Lower lobe of right lung (tissue), 2 donors: ENCODE results near the gene PIK3R3. TPM values are rescaled to one million over a fixed set of nuclear protein-coding genes. Genes with fewer than 3 reads are reported as not detected.

ENCODE experiments used
- ATAC-seq, 2 donors: fragments of 200-7000 bp; cut with Tn5 transposase; one replicate each; pipeline ENCODE4 v1.9.1; 2020 to 2022; ENCODE audit warnings: mild to moderate bottlenecking in 2 of 2, moderate library complexity in 2 of 2
- DNase-seq: peaks from one replicate; pipeline ENCODE4 v3.0.0-alpha.2; 2020
- H3K27ac ChIP-seq: fragments of 200-600 bp; one replicate; pipeline ENCODE4 v1.8.0; 2022
- H3K27me3 ChIP-seq: fragments of 200-600 bp; one replicate; pipeline ENCODE4 v1.8.0; 2022; ENCODE audit warnings: low read depth
- H3K36me3 ChIP-seq: fragments of 200-600 bp; one replicate; pipeline ENCODE4 v1.8.0; 2022; ENCODE audit warnings: mild to moderate bottlenecking
- H3K4me1 ChIP-seq: fragments of 200-600 bp; one replicate; pipeline ENCODE4 v1.8.0; 2022
- H3K4me3 ChIP-seq: fragments of 200-600 bp; one replicate; pipeline ENCODE4 v1.8.0; 2022; ENCODE audit warnings: mild to moderate bottlenecking
- H3K9me3 ChIP-seq: fragments of 200-600 bp; one replicate; pipeline ENCODE4 v1.8.0; 2022
- CTCF ChIP-seq: fragments of 200-600 bp; IDR thresholded peaks from one replicate; pipeline ENCODE4 v1.8.0; 2022; ENCODE audit warnings: antibody characterized with exemption, mild to moderate bottlenecking
- intact Hi-C: fragments of 100-400 bp; cut with DNase I; formaldehyde crosslinking; loops from one replicate; pipeline ENCODE4 v1.11.0; 2022
- total RNA-seq: library from RNA; stranded (reverse); fragmentation: NEBNext Ultra II Directional; extraction: Animal tissue kit (Norgen Biotek cat#: 25700); gene quantifications from one replicate; pipeline ENCODE4 v1.2.1, GENCODE V29; 2021
- donor health status: DM: no; HTN: yes; CAD: no; lungs with severe emphysema.

PIK3R3 gene
- total RNA-seq, 1 donor from 2014 or later: 39.2 TPM

GRCh38 chr1:46114925-46115603, 17.4 kb downstream of the PIK3R3 start:
- no peak for DNase-seq
- Histone ChIP-seq H3K27ac (no peak overlapping the region), H3K4me1 (no peaks in the 10 kb centered on the region), H3K36me3 (no peaks in the 10 kb centered on the region), H3K27me3 (no peaks in the 10 kb centered on the region), H3K4me3 (no peak overlapping the region), H3K9me3 (no peaks in the 10 kb centered on the region)
- intact Hi-C loops: no loop called here
- no peak for ATAC-seq
- no peak for TF ChIP-seq CTCF

DNA sequence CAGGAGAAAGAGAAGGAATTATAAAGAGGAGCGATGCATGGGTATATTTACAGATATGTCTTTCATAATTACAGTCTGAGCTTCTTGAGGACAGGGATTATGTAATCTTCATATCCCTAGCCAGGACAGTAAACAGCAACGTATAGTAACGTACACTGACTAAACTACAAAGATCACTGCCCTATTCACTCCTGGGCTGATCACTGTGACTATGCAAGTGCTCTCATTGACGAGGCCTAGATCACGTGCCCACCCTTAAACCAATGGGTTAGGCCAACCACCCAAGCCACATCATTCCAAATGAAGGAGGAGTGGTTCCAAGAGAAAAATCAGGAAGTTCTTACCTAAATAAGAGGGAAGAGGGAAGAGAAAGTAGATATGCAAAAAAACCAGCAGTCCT, 18.5 kb downstream of the PIK3R3 start:
- H3K9me3 ChIP-seq: no peaks in the 10 kb centered on the region
- no peaks in the 10 kb centered on the region for H3K4me1 ChIP-seq
- DNase-seq: no peak
- no peak for TF ChIP-seq CTCF
- H3K27me3 ChIP-seq: no peaks in the 10 kb centered on the region
- intact Hi-C loops: no loop called here
- no peak overlapping the region for H3K27ac ChIP-seq
- H3K36me3 ChIP-seq: no peaks in the 10 kb centered on the region
- H3K4me3 ChIP-seq: no peak overlapping the region
- no peak for ATAC-seq

DNA sequence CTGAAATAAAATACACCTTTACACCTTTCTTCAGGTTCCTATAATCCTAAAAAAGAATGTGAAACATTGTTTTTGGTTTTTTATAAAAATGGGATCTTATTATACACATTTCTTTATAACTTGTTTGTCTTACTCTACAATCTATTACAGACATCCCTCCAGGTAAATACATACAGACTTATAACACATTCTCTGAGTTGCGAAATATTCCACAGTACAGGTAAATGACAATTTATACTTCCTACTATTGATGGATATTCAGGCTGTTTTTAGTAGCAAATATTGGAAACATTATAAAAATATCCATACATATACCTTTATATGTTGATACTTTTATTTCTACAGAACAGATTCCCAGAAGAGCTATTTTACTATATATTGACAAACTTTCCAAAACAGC, 20.3 kb downstream of the PIK3R3 start:
- DNase-seq (no peak), ATAC-seq (no peak)
- Histone ChIP-seq H3K4me3 (no peak overlapping the region), H3K9me3 (no peaks in the 10 kb centered on the region), H3K27me3 (no peaks in the 10 kb centered on the region), H3K36me3 (no peaks in the 10 kb centered on the region), H3K27ac (no peak overlapping the region), H3K4me1 (no peaks in the 10 kb centered on the region)
- intact Hi-C loops: no loop called here
- no peak for TF ChIP-seq CTCF

- no peaks in the 10 kb centered on the region for H3K9me3 ChIP-seq
- no peak overlapping the region for H3K4me3 ChIP-seq
- H3K27me3 ChIP-seq: no peaks in the 10 kb centered on the region
- H3K4me1 ChIP-seq: no peaks in the 10 kb centered on the region
- no peak for ATAC-seq
- intact Hi-C loops: no loop called here
- no peak overlapping the region for H3K27ac ChIP-seq
- no peaks in the 10 kb centered on the region for H3K36me3 ChIP-seq
- DNase-seq: no peak
- TF ChIP-seq CTCF: no peak
Measured at GRCh38 chr1:46110521-46110920, 21.9 kb downstream of the PIK3R3 start.

- H3K4me1 ChIP-seq: no peaks in the 10 kb centered on the region
- no peak for TF ChIP-seq CTCF
- no peak for ATAC-seq
- DNase-seq: no peak
- no peak overlapping the region for H3K4me3 ChIP-seq
- H3K9me3 ChIP-seq: peaks cover 4% of the 10 kb centered on the region
- H3K27ac ChIP-seq: no peak overlapping the region
- no peaks in the 10 kb centered on the region for H3K27me3 ChIP-seq
- intact Hi-C loops: no loop called here
- H3K36me3 ChIP-seq: no peaks in the 10 kb centered on the region
Measured at GRCh38 chr1:46102769-46103476, 29.5 kb downstream of the PIK3R3 start.
